Measurements from ENCODE around the gene YWHAE. TPM values are rescaled to one million over a fixed set of nuclear protein-coding genes. Genes with fewer than 3 reads are reported as not detected.

The YWHAE gene
- total and polyA plus RNA-seq, 10 of the 15 experiments (the other 5 are each of a cell fraction or from before 2014, with no cell fraction given): 189 to 651 (median 469) TPM

GRCh38 chr17:1399679-1400512 lies at the start of gene YWHAE (continued):
- TF ChIP-seq SUPT20H (IDR thresholded peaks at IDR 0.05; ENCODE audit: borderline replicate concordance, control insufficient read depth, low read depth, low read length) (no peak), EED (IDR thresholded peaks at IDR 0.05; ENCODE audit: low read depth) (no peak), CBFB (IDR thresholded peaks at IDR 0.05; ENCODE audit: low read depth) (peak; percentile 87), PRDM15 (CRISPR knock-in tag; IDR thresholded peaks at IDR 0.05) (no peak), FOXM1 (IDR thresholded peaks at IDR 0.05; ENCODE audit: low read depth, low read length) (no peak; the same call in 1 of the 2 replicates), ZNF592 (IDR thresholded peaks at IDR 0.05) (no peak), CTCF (IDR thresholded peaks at IDR 0.05 in 2 of 3, conservative IDR thresholded peaks at IDR 0.05 in 1 of 3; ENCODE audit: control insufficient read depth in 2 of 3, extremely low read depth in 1 of 3, insufficient read depth in 1 of 3, low read depth in 3 of 3, low read length in 3 of 3) (no peak), ZNF384 (IDR thresholded peaks at IDR 0.05; ENCODE audit: borderline replicate concordance, low read depth, low read length) (no peak), SKIL (IDR thresholded peaks at IDR 0.05; ENCODE audit: low read depth, poor library complexity, severe bottlenecking) (peak; percentile 41), CHD4 (IDR thresholded peaks at IDR 0.05) (no peak), E4F1 (IDR thresholded peaks at IDR 0.05; ENCODE audit: borderline replicate concordance, partially characterized antibody) (peak; percentile 45)

Data from GM12878 (cell line).